IMR-90 (cell line): ENCODE measurements around the gene CCL23. TPM values are rescaled to one million over a fixed set of nuclear protein-coding genes. Genes with fewer than 3 reads are reported as not detected.

Source experiments
- ATAC-seq: fragments of 200-7000 bp; cut with Tn5 transposase; 2 replicates; pipeline ENCODE4 v1.9.1; 2020; ENCODE audit warnings: low read depth, mild to moderate bottlenecking, moderate library complexity
- BruUV-seq: library from RNA; stranded (reverse); fragments of 400-500 nt; replicated peaks from 2 replicates; lab custom pipeline; 2021; lab: Mats Ljungman, UMichigan
- CTCF ChIA-PET: fragments of 300-600 bp; formaldehyde crosslinking; extraction: SDS; loops from one replicate; lab custom pipeline; 2021; ENCODE audit warnings: antibody characterized with exemption; lab: Yijun Ruan, JAX
- POLR2A ChIA-PET: fragments of 300-600 bp; sonication (Branson Sonifier 250); formaldehyde crosslinking; loops from one replicate; lab custom pipeline; 2022; ENCODE audit warnings: antibody characterized with exemption; ENCODE audit not compliant: unreplicated experiment; lab: Charles Lee
- DNase-seq: peaks from one replicate; pipeline ENCODE4 v3.0.0; 2013
- H2AFZ ChIP-seq: replicated peaks from 2 replicates; pipeline ENCODE3; 2013; ENCODE audit warnings: low read length, mild to moderate bottlenecking; ENCODE audit not compliant: poor library complexity
- H2AK5ac ChIP-seq: 2 replicates; pipeline ENCODE4 v1.6.1; 2013; ENCODE audit warnings: low read depth, low read length, inconsistent platforms
- H2AK9ac ChIP-seq: replicated peaks from 2 replicates; pipeline ENCODE3; 2013; ENCODE audit warnings: mild to moderate bottlenecking, low read depth, low read length, moderate library complexity; ENCODE audit not compliant: poor library complexity
- H2BK120ac ChIP-seq: 2 replicates; pipeline ENCODE4 v1.6.1; 2013; ENCODE audit warnings: low read depth, low read length, inconsistent platforms
- H2BK15ac ChIP-seq: 3 replicates; pipeline ENCODE4 v1.6.1; 2013; ENCODE audit warnings: low read depth, low read length, inconsistent platforms
- H2BK20ac ChIP-seq: 2 replicates; pipeline ENCODE4 v1.6.1; 2013; ENCODE audit warnings: low read depth, mild to moderate bottlenecking, inconsistent platforms, low read length, moderate library complexity
- H2BK5ac ChIP-seq: 2 replicates; pipeline ENCODE4 v1.6.1; 2013; ENCODE audit warnings: mild to moderate bottlenecking, low read depth, low read length, inconsistent platforms; ENCODE audit not compliant: poor library complexity, severe bottlenecking
- H3K14ac ChIP-seq: replicated peaks from 2 replicates; pipeline ENCODE4 v1.6.1; 2013; ENCODE audit warnings: low read depth, low read length, inconsistent platforms
- H3K18ac ChIP-seq: 2 replicates; pipeline ENCODE4 v1.6.1; 2013; ENCODE audit warnings: low read depth, low read length, control low read depth
- H3K23ac ChIP-seq: 2 replicates; pipeline ENCODE4 v1.6.1; 2013; ENCODE audit warnings: low read depth, low read length, inconsistent platforms
- H3K27ac ChIP-seq: 2 replicates; pipeline ENCODE4 v1.5.1; 2013; ENCODE audit warnings: mild to moderate bottlenecking, control low read depth, low read length; ENCODE audit not compliant: insufficient read depth
- H3K27me3 ChIP-seq: 2 replicates; pipeline ENCODE4 v1.6.1; 2013; ENCODE audit warnings: low read length; ENCODE audit not compliant: control insufficient read depth, insufficient read depth
- H3K36me3 ChIP-seq: 2 replicates; pipeline ENCODE4 v1.6.1; 2013; ENCODE audit warnings: low read length, mixed read lengths; ENCODE audit not compliant: control insufficient read depth, insufficient read depth
- H3K4ac ChIP-seq: 2 replicates; pipeline ENCODE4 v1.6.1; 2013; ENCODE audit warnings: low read depth, low read length, inconsistent platforms
- H3K4me1 ChIP-seq: 2 replicates; pipeline ENCODE4 v1.6.1; 2013; ENCODE audit warnings: low read length, mixed read lengths; ENCODE audit not compliant: control insufficient read depth, insufficient read depth
- H3K4me2 ChIP-seq: 2 replicates; pipeline ENCODE4 v1.6.1; 2013; ENCODE audit warnings: low read depth, mild to moderate bottlenecking, control low read depth, low read length, moderate library complexity
- H3K4me3 ChIP-seq: 2 replicates; pipeline ENCODE4 v1.5.1; 2013; ENCODE audit warnings: low read depth, mild to moderate bottlenecking, control low read depth, low read length, moderate library complexity; ENCODE audit not compliant: insufficient read depth
- H3K56ac ChIP-seq: 2 replicates; pipeline ENCODE4 v1.6.1; 2013; ENCODE audit warnings: low read length, inconsistent platforms; ENCODE audit not compliant: insufficient read depth; ENCODE audit errors: extremely low read depth
- H3K79me1 ChIP-seq, 2 experiments: 2 replicates each; pipeline ENCODE4 v1.6.1; 2013; ENCODE audit warnings: low read length in 2 of 2, inconsistent platforms in 1 of 2, low read depth in 1 of 2
- H3K9ac ChIP-seq: 2 replicates; pipeline ENCODE4 v1.6.1; 2013; ENCODE audit warnings: low read depth, low read length, control low read depth
- H3K9me1 ChIP-seq: 2 replicates; pipeline ENCODE4 v1.6.1; 2013; ENCODE audit warnings: low read length, inconsistent platforms; ENCODE audit not compliant: insufficient read depth
- H3K9me3 ChIP-seq: 2 replicates; pipeline ENCODE4 v1.6.1; 2013; ENCODE audit warnings: low read length; ENCODE audit not compliant: control insufficient read depth, insufficient read depth
- H4K20me1 ChIP-seq: 2 replicates; pipeline ENCODE4 v1.6.1; 2013; ENCODE audit warnings: low read length, inconsistent platforms; ENCODE audit not compliant: insufficient read depth
- H4K5ac ChIP-seq: 2 replicates; pipeline ENCODE4 v1.6.1; 2013; ENCODE audit warnings: mild to moderate bottlenecking, low read depth, low read length, control low read depth
- H4K8ac ChIP-seq, 2 experiments: 2 replicates each; pipeline ENCODE4 v1.6.1; 2013; ENCODE audit warnings: low read depth in 2 of 2, low read length in 2 of 2, control low read depth in 1 of 2, inconsistent platforms in 1 of 2
- H4K91ac ChIP-seq: 2 replicates; pipeline ENCODE4 v1.6.1; 2013; ENCODE audit warnings: low read depth, low read length, inconsistent platforms; ENCODE audit not compliant: insufficient read depth
- BHLHE40 ChIP-seq: fragments of 150-350 bp; IDR thresholded peaks from 2 replicates; pipeline ENCODE4 v1.6.1; 2016; ENCODE audit warnings: mild to moderate bottlenecking, low read depth, low read length
- CEBPB ChIP-seq: IDR thresholded peaks from 2 replicates; pipeline ENCODE4 v1.6.1; 2012; ENCODE audit warnings: low read depth, low read length, improper control_type of control experiment
- FOS ChIP-seq: fragments of 150-350 bp; IDR thresholded peaks from 2 replicates; pipeline ENCODE4 v1.6.1; 2016; ENCODE audit warnings: low read depth, low read length
- MAFK ChIP-seq: IDR thresholded peaks from 2 replicates; pipeline ENCODE4 v1.6.1; 2012; ENCODE audit warnings: low read depth, low read length, improper control_type of control experiment
- MAZ ChIP-seq: IDR thresholded peaks from 2 replicates; pipeline ENCODE4 v1.6.1; 2012; ENCODE audit warnings: low read depth, mild to moderate bottlenecking, low read length, improper control_type of control experiment, moderate library complexity, borderline replicate concordance
- MXI1 ChIP-seq: IDR thresholded peaks from 2 replicates; pipeline ENCODE4 v1.6.1; 2012; ENCODE audit warnings: low read depth, mild to moderate bottlenecking, low read length, moderate library complexity, borderline replicate concordance
- NFE2L2 ChIP-seq: fragments of 150-350 bp; IDR thresholded peaks from 2 replicates; pipeline ENCODE4 v1.6.1; 2016; ENCODE audit warnings: low read depth, mild to moderate bottlenecking, low read length
- POLR2A ChIP-seq: IDR thresholded peaks from 2 replicates; pipeline ENCODE4 v1.6.1; 2012; ENCODE audit warnings: mild to moderate bottlenecking, low read depth, low read length
- RAD21 ChIP-seq: IDR thresholded peaks from 2 replicates; pipeline ENCODE4 v1.6.1; 2012; ENCODE audit warnings: low read length, improper control_type of control experiment
- RCOR1 ChIP-seq: IDR thresholded peaks from 2 replicates; pipeline ENCODE4 v1.6.1; 2012; ENCODE audit warnings: mild to moderate bottlenecking, low read length, improper control_type of control experiment; ENCODE audit not compliant: insufficient replicate concordance
- RFX5 ChIP-seq: IDR thresholded peaks from 2 replicates; pipeline ENCODE4 v1.8.0; 2012; ENCODE audit warnings: low read depth, mild to moderate bottlenecking, low read length, moderate library complexity
- SMC3 ChIP-seq: fragments of 150-350 bp; IDR thresholded peaks from 2 replicates; pipeline ENCODE4 v1.6.1; 2016; ENCODE audit warnings: low read depth, mild to moderate bottlenecking, antibody characterized with exemption, low read length, moderate library complexity
- USF2 ChIP-seq: fragments of 150-350 bp; IDR thresholded peaks from 2 replicates; pipeline ENCODE4 v1.6.1; 2017; ENCODE audit warnings: mild to moderate bottlenecking, antibody characterized with exemption, low read length, low read depth
- WGBS, 2 experiments: methylation state at CpG; one replicate each; pipeline versions ENCODE4 v1.1.5 to v1.1.7; 2013; ENCODE audit warnings: missing lambda C conversion rate in 2 of 2; ENCODE audit not compliant: insufficient read length in 1 of 2; ENCODE audit errors: extremely low coverage in 2 of 2; 5-methylcytosine and 5-hydroxymethylcytosine counted together
- dilution Hi-C: fragments of 300-500 bp; cut with HindIII; formaldehyde crosslinking; loops from one replicate; pipeline ENCODE4 v1.14.3; 2018; ENCODE audit warnings: low sequenced_read_pairs; ENCODE audit not compliant: unreplicated experiment
- in situ Hi-C: fragments of 300-500 bp; cut with MboI; formaldehyde crosslinking; loops from 3 replicates; pipeline ENCODE4 v1.14.3; 2019; ENCODE audit warnings: low sequenced_read_pairs, inconsistent platforms, mixed read lengths
- intact Hi-C: fragments of 100-400 bp; cut with micrococcal nuclease; formaldehyde crosslinking; loops from 2 replicates; pipeline ENCODE4 v1.10.0; 2022
- polyA plus RNA-seq, 3 experiments: library from polyadenylated mRNA; depleted of rRNA; stranded (reverse); fragments of >200 nt; gene quantifications; 2 replicates each; pipeline ENCODE4 v1.2.3, GENCODE V29; 2012; ENCODE audit warnings: low replicate concordance in 1 of 3
- total RNA-seq: library from RNA; depleted of rRNA; stranded (reverse); fragments of >200 nt; gene quantifications from 2 replicates; pipeline ENCODE4 v1.2.3, GENCODE V29; 2012
- TF ChIP-seq, protein P1 (sequence below): conservative IDR thresholded peaks from 2 replicates; pipeline ENCODE4 v1.5.1; 2012; ENCODE audit warnings: mild to moderate bottlenecking, low read depth, low read length, improper control_type of control experiment

Gene CCL23
- total and polyA plus RNA-seq, 2 of the 4 experiments (the other 2 are of a cell fraction), result not detected

GRCh38 chr17:36048066-36048465 is 30.3 kb upstream of the CCL23 start:
- H3K27me3 ChIP-seq, result no peaks in the 10 kb centered on the region
- no peaks in the 10 kb centered on the region for H3K9me1 ChIP-seq
- POLR2A ChIA-PET, result no interaction called here
- H3K18ac ChIP-seq, result no peak overlapping the region
- H3K4me1 ChIP-seq, result no peaks in the 10 kb centered on the region
- BruUV-seq, result no TSS peak
- H3K4me3 ChIP-seq, result no peak overlapping the region
- no peaks in the 10 kb centered on the region for H3K79me1 ChIP-seq
- H3K4me2 ChIP-seq, result no peak overlapping the region
- H4K5ac ChIP-seq, result no peak overlapping the region
- dilution Hi-C loops (no loop called here), intact Hi-C loops (no loop called here), in situ Hi-C loops (no loop called here)
- no peak overlapping the region for H2AFZ ChIP-seq
- no peak overlapping the region for H2BK5ac ChIP-seq
- no peak overlapping the region for H3K4ac ChIP-seq
- no peak overlapping the region for H3K56ac ChIP-seq
- H2AK9ac ChIP-seq, result no peak overlapping the region
- H4K8ac ChIP-seq, result no peak overlapping the region
- H4K91ac ChIP-seq, result no peak overlapping the region
- H2BK20ac ChIP-seq, result no peak overlapping the region
- CTCF ChIA-PET, result no interaction called here
- H3K9ac ChIP-seq, result no peak overlapping the region
- no peak overlapping the region for H2BK15ac ChIP-seq
- H2BK120ac ChIP-seq, result no peak overlapping the region
- no peak overlapping the region for H3K23ac ChIP-seq
- H3K14ac ChIP-seq, result no peak overlapping the region
- H2AK5ac ChIP-seq, result no peak overlapping the region
- no CpG with 5 or more reads among the region's 2 CpGs for WGBS, 2 experiments
- no peak overlapping the region for H3K27ac ChIP-seq
- no peaks in the 10 kb centered on the region for H3K9me3 ChIP-seq
- H3K36me3 ChIP-seq, result no peaks in the 10 kb centered on the region
- no peak for TF ChIP-seq SMC3
- no peak for TF ChIP-seq MAZ
- no peak for TF ChIP-seq FOS
- no peak for TF ChIP-seq RFX5
- TF ChIP-seq POLR2A, result no peak
- no peak for TF ChIP-seq USF2
- no peak for TF ChIP-seq MAFK
- no peak for TF ChIP-seq BHLHE40
- no peak for TF ChIP-seq NFE2L2
- TF ChIP-seq, protein P1, sequence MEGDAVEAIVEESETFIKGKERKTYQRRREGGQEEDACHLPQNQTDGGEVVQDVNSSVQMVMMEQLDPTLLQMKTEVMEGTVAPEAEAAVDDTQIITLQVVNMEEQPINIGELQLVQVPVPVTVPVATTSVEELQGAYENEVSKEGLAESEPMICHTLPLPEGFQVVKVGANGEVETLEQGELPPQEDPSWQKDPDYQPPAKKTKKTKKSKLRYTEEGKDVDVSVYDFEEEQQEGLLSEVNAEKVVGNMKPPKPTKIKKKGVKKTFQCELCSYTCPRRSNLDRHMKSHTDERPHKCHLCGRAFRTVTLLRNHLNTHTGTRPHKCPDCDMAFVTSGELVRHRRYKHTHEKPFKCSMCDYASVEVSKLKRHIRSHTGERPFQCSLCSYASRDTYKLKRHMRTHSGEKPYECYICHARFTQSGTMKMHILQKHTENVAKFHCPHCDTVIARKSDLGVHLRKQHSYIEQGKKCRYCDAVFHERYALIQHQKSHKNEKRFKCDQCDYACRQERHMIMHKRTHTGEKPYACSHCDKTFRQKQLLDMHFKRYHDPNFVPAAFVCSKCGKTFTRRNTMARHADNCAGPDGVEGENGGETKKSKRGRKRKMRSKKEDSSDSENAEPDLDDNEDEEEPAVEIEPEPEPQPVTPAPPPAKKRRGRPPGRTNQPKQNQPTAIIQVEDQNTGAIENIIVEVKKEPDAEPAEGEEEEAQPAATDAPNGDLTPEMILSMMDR, result no peak
- TF ChIP-seq MXI1, result no peak
- TF ChIP-seq RCOR1, result no peak
- TF ChIP-seq RAD21, result no peak
- TF ChIP-seq CEBPB, result no peak
- ATAC-seq (no peak), DNase-seq (no peak)
- H4K20me1 ChIP-seq, result no peaks in the 10 kb centered on the region
